HG02970 (cell line): Measurements from ENCODE around the gene CENPQ.
A peak's percentile ranks its signal among the peaks of the same experiment; 100 is the strongest.

Experiments used
- ATAC-seq: cut with Tn5 transposase; IDR thresholded peaks from one replicate; pipeline ENCODE4 v1.9.1; 2021; ENCODE audit warnings: mild to moderate bottlenecking, moderate library complexity, moderate number of reproducible peaks; ENCODE audit not compliant: unreplicated experiment, low FRiP score

Gene CENPQ

DNA sequence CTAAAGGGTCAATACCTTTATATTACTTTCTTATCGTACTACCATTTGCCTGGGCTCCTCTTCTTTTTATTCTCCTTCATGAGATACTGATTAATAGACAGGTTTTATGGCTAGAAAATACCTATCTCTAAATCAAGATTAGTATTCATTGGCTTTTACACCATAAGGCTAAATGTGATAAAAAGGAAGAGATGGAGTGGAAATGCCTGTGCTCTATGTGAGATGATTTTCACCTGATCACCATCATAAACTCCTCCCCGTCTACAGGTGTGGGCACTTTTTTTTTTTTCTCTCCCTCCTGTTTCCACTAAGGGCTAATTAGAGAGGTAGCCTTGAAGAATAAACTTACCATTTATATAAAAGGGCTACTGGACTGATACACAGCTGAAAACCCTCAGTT is 36.5 kb downstream of the CENPQ start, which contains the start of gene GLYATL3:
Gene GLYATL3 (plus strand): TSS at position 301 of the 400 bp plus-strand sequence. CDS start 12,068 bp downstream, outside the sequence.
- no peak for ATAC-seq

DNA sequence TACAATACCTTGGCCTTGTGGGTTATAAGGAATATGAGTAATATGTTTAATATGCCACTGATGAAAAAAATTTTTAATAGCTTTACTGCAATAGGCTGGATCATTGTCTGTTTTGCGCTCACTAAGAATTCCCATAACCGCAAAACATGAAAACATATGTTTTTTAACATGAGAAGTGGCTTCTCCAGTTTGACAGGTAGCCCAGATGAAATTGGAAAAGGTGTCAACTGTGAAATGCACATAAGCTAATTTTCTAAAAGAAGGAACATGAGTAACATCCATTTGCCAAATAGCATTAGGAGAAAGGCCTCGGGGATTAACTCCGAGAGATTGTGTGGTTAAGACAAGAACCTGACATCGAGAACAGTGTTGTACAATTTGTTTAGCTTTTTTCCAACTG is 41.5 kb downstream of the CENPQ start:
- no peak for ATAC-seq

DNA sequence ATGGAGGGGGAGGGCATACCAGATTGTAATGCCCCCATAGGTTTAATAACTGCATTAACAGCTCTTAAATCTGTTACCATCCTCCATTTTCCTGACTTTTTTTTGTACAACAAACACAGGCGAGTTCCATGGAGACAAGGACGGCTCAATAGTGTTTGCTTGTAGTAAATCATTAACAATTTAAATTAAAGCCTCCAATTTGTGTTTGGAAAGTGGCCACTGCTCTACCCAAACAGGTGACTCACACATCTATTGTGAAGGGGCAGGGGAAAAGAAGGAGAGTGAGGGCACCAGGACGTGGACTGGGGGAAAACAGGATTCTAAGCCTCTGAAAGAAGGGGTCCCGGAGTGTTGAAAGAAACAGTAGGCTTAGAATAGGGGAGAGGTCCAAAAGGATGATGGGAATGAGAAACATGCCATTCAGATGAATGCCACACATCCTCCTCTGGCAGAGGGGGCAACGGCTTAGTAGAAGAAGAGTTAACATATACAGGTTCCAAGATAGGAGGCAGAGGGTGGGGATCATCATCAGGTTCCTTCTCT is 43.5 kb downstream of the CENPQ start:
- ATAC-seq = no peak

DNA sequence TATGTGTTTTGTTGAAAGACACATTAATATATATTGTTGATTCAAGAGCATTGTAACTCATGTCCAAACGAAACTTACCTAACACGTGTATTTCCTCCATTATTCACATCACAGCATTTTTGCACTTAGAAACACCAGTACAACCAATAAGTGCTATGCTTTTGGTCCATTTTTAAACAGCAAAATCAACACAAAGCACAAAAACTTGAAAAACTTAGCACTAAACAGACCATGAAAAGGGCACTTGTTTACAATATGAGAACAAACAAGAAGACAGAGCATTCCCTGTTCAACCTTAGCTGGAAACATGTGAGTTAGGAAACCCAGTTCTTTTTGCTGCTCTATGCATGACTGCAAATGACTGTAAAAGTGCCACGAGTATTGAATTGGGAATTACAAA is 46.2 kb downstream of the CENPQ start:
- ATAC-seq = no peak

DNA sequence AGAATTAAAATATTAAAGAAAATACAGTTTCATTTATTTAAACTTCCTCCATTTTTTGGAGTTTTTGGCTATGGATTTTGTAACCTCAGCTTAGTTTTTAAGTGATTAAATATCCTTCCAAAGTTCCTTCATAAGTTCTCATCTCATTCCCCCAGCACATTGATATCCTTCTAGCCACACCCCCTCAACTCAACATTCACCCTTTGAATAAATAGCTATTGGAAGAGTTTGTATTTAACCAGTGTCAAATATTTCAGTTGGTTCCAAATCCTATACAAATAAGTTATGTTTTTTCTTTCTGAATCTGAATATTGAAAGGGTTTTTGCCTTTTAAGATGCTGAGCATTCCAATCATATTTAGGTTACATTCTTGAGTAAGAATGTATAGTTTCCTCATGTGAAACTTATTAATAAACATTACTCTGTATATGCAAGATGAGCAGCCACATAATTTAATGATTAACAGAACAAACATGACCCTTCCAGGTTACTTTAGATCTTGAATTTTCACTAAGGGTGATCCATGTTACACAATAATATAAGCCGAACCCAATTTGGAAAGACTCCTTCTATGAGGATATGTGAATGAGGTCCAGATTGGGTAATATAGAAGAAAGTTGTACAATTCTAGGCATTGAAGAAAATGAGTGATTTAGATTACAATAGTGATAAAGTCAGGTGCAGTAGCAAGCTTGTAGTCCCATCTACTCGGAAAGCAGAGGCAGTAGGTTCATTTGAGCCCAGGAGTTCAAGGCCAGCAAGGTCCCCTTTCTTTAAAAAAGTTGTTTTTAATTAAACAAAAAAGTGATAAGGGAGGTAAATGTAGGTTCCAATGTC is 50.2 kb downstream of the CENPQ start:
- no peak for ATAC-seq

DNA sequence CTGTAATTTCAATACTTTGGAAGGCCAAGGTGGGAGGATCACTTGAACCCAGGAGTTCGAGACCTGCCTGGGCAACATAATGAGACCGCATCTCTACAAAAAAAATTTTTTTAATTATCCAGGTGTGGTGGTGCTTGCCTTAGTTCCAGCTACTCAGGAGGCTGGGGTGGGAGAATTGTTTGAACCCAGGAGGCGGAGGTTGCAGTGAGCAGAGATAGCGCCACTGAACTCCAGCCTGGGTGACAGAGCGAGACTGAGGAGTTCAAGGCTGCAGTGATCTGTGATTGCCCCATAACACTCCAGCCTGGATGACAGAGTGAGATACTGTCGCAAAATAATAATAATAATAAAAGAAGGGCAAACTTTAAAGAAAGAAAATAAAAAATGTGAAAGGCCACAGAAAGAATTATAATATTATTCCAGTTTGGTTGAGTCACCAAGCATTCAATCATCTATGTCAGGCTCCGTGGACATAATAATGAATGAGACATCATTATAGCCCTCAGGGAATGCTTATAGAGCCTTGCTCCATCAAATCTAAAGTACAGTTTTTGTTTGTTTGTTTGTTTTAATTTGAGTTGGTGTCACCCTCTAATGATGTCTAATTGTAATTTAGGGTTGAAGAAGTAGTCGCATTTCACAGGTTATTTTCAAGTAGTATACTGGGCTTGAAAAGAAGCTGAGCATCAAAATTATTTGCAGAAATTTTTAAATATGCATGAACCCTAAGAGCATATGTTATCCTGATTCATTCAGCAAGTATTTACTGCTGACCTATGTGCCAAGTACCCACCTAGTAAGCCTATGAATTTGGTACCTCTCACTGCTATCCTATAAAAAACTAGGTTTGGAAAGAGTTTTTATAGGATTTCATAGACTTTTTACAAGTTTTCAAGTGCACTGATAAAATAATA is 51.7 kb downstream of the CENPQ start:
- ATAC-seq = no peak

DNA sequence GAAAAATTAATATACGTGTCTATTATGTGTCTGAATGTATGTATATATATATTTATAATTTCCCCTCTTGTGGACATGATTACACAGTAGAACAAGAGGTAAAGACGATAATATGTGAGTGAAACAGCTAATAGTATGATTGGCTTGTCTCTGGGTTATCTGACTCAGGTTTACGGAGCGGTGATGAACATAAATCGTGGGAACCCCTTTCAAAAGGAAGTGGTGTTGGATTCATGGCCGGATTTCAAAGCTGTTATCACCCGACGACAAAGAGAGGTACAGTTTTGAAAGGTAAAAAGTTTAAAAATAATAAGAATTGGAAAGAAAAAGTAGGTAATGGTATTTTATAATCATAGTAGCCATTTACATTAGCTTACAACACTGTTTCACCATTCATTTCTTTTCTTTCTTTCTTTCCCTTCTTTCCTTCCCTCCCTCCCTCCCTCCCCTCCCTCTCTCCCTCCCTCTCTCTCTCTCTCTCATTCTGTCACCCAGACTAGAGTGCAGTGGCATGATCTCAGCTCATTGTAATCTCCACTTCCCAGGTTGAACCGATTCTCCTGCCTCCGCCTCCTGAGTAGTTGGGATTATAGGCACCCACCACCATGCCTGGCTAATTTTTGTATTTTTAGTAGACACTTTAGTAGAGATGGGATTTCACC is 52.4 kb downstream of the CENPQ start:
- ATAC-seq = no peak

DNA sequence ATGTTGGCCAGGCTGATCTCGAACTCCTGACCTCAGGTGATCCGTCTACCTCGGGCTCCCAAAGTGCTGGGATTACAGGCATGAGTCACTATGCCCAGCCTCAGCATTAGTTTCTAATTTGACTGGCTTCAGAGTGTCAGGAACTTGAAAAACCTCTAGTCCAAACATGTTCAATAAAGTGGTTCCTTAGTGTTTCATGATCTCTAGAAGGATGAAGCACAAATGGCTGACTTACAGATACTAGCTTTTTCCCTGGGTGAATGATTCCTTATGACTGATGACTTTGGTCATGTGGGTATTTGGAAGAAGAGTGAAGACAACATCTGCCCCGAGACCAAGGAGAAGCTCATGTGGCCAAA is 53.0 kb downstream of the CENPQ start:
- no peak for ATAC-seq

DNA sequence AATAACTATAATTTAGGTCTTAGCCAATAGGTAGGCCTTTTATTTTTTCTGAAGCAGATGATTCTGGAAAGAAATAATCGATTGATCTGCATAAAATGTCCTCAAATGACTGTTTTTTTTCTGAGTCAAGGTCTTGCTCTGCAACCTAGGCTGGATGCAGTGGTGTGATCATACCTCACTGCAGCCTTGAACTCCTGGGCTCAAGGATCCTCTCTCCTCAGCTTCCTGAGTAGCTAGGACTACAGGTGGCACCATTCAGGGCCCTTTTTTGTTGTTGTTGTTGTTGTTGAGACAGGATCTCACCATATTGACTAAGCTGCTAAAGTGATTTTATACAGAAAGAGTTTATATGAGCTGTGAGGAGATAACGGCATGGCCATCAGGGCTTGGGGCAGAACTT is 54.7 kb downstream of the CENPQ start:
- ATAC-seq = no peak

DNA sequence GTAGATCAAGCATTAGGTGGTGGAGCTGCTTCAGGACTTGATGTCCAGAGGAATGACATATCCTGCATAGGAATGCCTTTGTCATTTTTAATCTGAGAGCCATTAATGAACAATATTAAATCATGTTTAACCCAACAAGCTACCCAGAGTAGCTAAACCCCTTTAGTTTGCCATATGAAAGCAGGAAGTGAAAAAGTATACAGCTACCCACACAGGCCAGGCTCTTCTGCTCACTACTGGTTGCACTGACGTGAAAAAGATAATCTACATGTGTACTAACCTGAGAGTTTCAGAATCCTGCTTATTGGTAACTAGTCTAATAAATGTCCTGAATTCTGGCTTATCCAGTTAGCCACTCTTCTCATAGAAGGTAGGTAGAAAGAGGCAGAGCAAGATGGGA is 56.5 kb downstream of the CENPQ start:
- ATAC-seq = peak; percentile 86

DNA sequence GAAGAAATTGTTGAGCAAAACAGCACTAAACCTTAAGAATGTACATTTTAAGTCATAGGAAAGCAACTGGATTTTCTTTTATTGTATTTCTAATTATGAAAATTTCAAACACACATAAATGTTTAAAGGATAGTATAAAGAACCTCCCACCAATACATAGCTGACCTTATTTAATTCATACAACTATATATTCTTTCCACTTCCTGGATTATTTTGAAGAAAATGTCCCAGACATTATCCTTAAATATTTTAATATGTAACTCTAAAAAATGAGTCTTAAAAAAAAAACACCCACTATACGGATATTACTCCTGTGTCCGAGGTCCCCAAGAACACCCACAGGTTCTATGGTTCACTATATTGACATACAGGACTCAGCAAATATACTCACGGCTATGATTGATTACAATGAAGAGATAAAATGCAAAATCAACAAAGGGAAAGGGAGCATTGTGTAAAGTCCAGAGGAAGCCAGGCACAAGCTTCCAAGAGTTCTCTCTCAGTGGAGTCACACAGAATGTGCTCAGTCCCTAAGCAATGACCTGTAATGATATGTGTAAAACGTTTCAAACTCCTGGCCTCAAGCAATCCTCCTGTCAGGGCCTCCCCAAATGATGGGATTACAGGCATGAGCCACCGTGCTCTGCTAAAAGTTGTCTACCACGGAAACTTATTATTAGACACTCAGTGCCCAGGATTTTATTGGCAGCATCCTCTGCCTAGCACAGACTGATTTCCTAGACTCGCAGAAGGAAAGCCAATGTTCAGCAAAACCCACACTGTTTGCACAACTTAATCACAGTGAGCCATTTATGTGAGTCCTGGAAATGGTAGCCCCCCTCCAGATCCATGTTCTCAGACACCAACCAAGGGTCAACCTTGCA is 59.8 kb downstream of the CENPQ start:
- no peak for ATAC-seq

DNA sequence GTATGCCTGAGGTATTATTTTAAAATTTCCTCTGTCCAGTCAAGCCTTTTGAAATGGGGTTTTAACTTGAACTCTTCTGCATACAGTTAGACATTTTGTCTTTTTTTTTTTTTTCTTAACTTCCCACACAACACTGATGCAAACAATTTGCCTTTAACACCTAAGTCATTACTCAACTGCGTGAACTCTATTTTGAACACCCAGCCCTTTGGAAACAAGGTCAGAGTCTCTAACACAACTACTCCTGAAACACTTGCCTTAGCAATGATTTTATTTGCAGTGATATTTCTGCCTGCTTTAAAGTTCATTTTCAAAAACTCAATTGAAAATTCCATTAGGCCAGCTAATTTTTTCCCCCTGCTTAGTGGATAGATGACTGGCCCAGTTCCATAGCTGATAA is 60.7 kb downstream of the CENPQ start:
- ATAC-seq = no peak

DNA sequence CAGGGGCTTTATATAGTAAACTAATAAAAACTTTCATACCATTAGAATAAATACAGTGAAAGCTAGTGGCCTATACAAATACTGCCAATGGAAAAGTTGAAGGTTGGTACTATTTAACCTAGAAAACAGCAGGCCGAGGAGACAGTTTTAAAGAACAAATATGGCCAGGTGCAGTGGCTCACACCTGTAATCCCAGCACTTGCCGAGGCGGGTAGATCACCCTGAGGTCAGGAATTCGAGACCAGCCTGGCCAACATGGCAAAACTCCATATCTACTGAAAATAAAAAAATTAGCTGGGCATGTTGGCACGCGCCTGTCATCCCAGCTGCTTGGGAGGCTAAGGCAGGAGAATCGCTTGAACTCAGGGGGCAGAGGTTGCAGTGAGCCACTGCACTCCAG is 61.4 kb downstream of the CENPQ start:
- no peak for ATAC-seq

DNA sequence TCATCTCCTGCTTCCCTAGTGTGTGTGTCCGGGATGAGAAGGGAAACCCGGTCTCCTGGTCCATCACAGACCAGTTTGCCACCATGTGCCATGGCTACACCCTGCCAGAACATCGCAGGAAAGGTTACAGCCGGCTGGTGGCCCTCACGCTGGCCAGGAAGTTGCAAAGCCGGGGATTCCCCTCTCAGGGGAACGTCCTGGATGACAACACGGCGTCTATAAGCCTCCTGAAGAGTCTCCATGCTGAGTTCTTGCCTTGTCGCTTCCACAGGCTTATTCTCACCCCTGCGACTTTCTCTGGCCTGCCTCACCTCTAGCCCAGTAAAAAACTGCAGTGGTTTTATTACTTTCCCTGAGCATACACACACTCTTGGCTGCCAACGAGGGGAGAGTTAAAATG is 63.4 kb downstream of the CENPQ start:
- ATAC-seq = no peak

DNA sequence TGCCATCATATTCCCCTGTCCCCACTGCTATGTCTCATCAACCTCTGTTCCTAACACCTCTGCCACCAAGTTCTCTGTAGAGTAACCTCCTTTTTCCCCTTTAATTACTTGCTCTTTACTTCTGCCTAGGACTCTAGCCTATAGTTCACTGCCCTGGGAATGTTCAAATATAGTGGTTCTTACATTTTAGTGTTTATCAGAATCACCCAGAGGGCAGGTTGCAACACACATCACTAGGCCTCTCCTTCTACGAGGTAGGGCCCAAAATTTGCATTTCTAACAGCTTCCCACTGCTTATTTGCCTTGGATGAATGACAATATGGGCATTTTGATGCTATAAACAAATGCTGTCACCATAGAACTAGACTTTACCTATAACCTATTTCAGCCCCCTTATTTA is 64.2 kb downstream of the CENPQ start:
- ATAC-seq = no peak

DNA sequence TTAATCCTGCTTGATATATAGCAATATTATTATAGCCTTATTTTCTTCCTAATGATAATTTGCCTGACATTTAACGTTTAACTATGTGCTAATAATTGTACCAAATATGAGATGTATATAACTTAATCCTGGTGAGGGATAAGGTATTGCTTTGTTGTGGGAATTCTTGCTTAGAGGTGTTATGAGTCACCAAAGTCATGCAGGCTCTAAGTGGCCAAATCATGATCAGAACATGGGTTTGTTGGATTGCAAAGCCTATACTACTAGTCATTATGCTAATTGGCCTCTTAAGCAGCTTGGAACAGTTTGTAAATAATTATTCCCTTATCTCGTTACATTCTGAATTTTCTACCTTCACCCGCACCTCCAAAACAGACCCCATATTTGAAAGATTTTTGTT is 65.4 kb downstream of the CENPQ start:
- no peak for ATAC-seq

DNA sequence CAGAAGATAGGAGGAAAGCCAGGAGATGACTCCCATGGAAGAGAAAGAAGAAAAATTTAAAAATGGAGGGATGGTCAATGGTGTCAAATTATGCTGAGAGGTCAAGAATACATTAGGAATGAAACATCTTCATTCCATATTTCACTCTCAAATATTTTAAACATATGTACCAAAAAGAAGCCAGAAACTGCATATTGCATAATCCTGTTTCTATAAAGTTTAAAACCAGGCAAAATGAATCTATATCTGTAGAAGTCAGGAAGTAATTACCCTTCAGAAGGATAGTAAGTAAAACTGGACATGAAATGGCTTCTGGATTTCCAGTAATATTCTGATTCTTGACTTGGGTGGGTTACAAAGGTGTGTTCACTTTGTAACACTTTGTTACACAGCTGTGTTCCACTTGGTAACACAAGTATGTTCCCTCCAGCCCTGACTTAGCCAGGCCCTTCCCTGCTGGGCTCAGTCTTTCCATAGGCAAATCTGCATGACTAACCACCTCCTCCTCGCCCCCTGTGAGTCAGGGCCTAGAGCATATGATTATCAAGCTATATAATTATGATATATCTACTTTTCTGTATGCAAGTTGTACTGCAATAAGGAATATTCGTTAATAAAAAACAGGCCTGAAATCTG is 67.1 kb downstream of the CENPQ start:
- no peak for ATAC-seq

DNA sequence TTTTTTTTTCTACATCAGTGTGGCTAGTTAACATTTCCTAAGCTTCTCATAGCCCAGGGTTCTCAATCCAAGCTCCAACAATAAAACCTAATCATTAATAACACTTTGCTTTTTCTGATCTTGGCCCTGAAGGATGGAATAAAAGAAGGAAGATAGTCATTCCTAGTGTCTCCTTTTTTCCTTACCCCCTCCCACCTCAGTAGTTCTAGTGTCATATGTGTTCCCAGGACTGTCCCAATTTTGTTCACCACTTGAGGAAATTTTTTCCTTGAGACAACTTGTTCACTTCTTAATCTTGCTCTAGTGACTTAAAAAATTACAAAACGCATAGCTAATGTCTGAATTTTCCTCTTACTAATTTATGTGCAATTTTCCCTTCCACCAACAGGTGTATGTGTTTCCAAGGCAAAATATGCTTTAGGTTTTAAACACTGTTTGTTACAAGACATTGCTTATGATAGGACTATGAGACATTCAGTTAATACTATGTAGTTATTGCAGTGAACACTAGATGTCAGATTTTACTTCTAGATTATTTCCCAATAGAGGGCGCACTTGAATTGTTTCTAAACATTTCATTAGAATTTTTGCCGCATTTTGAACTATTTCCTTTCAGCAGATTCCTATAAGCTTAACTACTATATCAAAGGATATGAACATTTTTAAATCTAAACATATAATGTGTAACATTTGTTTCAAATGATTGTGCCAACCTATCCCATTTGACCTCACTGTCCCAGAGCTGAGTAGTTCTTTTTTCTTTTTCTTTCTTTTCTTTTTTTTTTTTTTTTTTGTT is 68.8 kb downstream of the CENPQ start:
- peak; percentile 91 for ATAC-seq

DNA sequence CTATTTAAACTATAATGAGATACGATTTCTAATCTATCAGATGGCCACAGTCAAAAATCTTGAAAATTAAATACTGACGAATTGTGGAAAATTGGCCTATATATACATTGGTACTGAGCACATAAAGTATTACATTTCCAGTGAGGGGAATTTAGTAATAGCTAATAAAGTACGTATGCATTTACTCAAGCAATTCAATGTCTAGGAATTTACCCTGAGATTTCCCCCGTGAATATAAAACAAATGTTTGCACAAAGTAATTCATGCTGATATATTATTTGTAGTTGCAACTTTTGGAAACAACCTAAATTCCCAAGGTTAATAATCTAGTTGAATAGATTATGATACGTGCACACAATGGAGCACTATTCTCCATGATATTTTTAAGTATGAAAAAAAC is 72.6 kb downstream of the CENPQ start:
- ATAC-seq = no peak
